CD4-positive, alpha-beta T cell treated with Interleukin-6 at 100 ng/mL for 8 hours (primary cell): ENCODE data around the gene LDLRAD3.

Source experiments
- DNase-seq: peaks from one replicate; pipeline ENCODE4 v3.0.0-alpha.2; 2020; ENCODE audit warnings: mixed read lengths, low spot score

The LDLRAD3 gene

GRCh38 chr11:36278531-36279282 is 334.8 kb downstream of the LDLRAD3 start:
- DNase-seq: no peak

DNA sequence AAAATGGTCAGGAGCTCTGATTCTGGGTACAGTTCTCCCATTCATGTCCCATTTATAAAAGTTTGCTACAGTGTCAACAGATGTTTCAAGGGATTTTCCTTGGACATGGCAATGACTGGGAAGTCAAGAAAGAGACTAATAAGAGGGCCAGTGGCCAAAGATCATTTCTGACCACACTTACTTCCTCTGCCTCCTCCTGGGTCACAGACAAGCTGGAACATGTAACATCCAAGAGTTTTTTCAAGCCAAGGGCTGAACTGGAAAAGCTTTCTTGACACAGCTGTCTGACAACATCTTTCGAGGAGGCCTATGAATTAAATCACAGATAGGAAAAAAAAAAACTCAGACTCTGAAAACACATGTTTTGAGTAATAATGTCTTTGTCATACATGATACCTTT is 336.7 kb downstream of the LDLRAD3 start:
- no peak for DNase-seq
